H1 (cell line): ENCODE data around the gene CCDC77. TPM values are rescaled to one million over a fixed set of nuclear protein-coding genes. Genes with fewer than 3 reads are reported as not detected.

Experiments used
- CTCF ChIA-PET: fragments of 300-600 bp; sonication (Branson Sonifier 250); formaldehyde crosslinking; loops from one replicate; lab custom pipeline; 2021; ENCODE audit not compliant: partially characterized antibody; lab: Charles Lee
- POLR2A ChIA-PET: fragments of 300-600 bp; sonication (Branson Sonifier 250); formaldehyde crosslinking; loops from one replicate; lab custom pipeline; 2021; ENCODE audit warnings: inconsistent platforms; ENCODE audit not compliant: partially characterized antibody; lab: Charles Lee
- DNase-seq, 2 experiments: peaks; one replicate each; pipeline versions ENCODE4 v3.0.0 to v3.0.0-alpha.2; 2010 to 2022; ENCODE audit warnings: low spot score in 2 of 2, low read depth in 1 of 2, mixed read lengths in 1 of 2
- FAIRE-seq: peaks from 2 replicates; lab custom pipeline; 2011; peaks lifted over from hg19 to GRCh38; lab: Jason Lieb, UNC
- H2AFZ ChIP-seq: 2 replicates; pipeline ENCODE4 v1.8.1; 2012; ENCODE audit warnings: low read length, inconsistent platforms
- H2AK5ac ChIP-seq: 2 replicates; pipeline ENCODE4 v1.6.1; 2013; ENCODE audit warnings: low read depth, low read length
- H2BK120ac ChIP-seq: replicated peaks from 2 replicates; pipeline ENCODE3; 2013; ENCODE audit warnings: low read depth, low read length, inconsistent platforms
- H2BK12ac ChIP-seq: 2 replicates; pipeline ENCODE4 v1.6.1; 2013; ENCODE audit warnings: low read depth, low read length
- H2BK15ac ChIP-seq: 2 replicates; pipeline ENCODE4 v1.6.1; 2013; ENCODE audit warnings: low read length
- H2BK20ac ChIP-seq: 2 replicates; pipeline ENCODE4 v1.6.1; 2013; ENCODE audit warnings: low read length
- H2BK5ac ChIP-seq: 2 replicates; pipeline ENCODE4 v1.6.1; 2013; ENCODE audit warnings: low read depth, low read length
- H3K14ac ChIP-seq: 2 replicates; pipeline ENCODE4 v1.6.1; 2013; ENCODE audit warnings: inconsistent platforms; ENCODE audit not compliant: insufficient read length
- H3K18ac ChIP-seq: 2 replicates; pipeline ENCODE4 v1.6.1; 2013; ENCODE audit warnings: low read length; ENCODE audit errors: extremely low read depth
- H3K23ac ChIP-seq: 2 replicates; pipeline ENCODE4 v1.6.1; 2013; ENCODE audit warnings: inconsistent platforms; ENCODE audit not compliant: insufficient read length
- H3K23me2 ChIP-seq: 2 replicates; pipeline ENCODE4 v1.6.1; 2013; ENCODE audit warnings: low read depth, low read length
- H3K27ac ChIP-seq: 2 replicates; pipeline ENCODE4 v1.6.1; 2011; ENCODE audit warnings: low read depth, low read length, inconsistent platforms
- H3K27me3 ChIP-seq, 4 experiments: replicated peaks in 1 of 4; 1 replicate in 1 of 4; 2 replicates in 3 of 4; pipeline versions ENCODE4 v1.6.1 to v1.8.1; 2011 to 2013; ENCODE audit warnings: low read length in 3 of 4, mild to moderate bottlenecking in 3 of 4, inconsistent platforms in 2 of 4, mixed read lengths in 2 of 4, moderate library complexity in 1 of 4; ENCODE audit not compliant: control insufficient read depth in 3 of 4, insufficient read depth in 3 of 4; ENCODE audit errors: extremely low read depth in 1 of 4
- H3K36me3 ChIP-seq, 4 experiments: 2 replicates each; pipeline versions ENCODE4 v1.6.1 to v1.8.1; 2011 to 2013; ENCODE audit warnings: mild to moderate bottlenecking in 4 of 4, low read length in 3 of 4, moderate library complexity in 2 of 4, control low read depth in 1 of 4, inconsistent platforms in 1 of 4; ENCODE audit not compliant: insufficient read depth in 4 of 4, control insufficient read depth in 2 of 4
- H3K4ac ChIP-seq: replicated peaks from 2 replicates; pipeline ENCODE3; 2013; ENCODE audit warnings: low read length, low read depth, mixed read lengths, inconsistent platforms; ENCODE audit not compliant: insufficient read length
- H3K4me1 ChIP-seq, 4 experiments: replicated peaks in 1 of 4; 1 replicate in 1 of 4; 2 replicates in 3 of 4; pipeline versions ENCODE4 v1.6.1 to v1.8.1; 2011 to 2013; ENCODE audit warnings: low read length in 3 of 4, inconsistent platforms in 2 of 4, mixed read lengths in 1 of 4; ENCODE audit not compliant: insufficient read depth in 4 of 4, control insufficient read depth in 3 of 4
- H3K4me2 ChIP-seq, 2 experiments: 2 replicates each; pipeline versions ENCODE4 v1.6.1 to v1.8.1; 2011 to 2013; ENCODE audit warnings: low read depth in 2 of 2, low read length in 2 of 2, control low read depth in 1 of 2, inconsistent platforms in 1 of 2, mild to moderate bottlenecking in 1 of 2; ENCODE audit not compliant: insufficient read depth in 1 of 2
- H3K4me3 ChIP-seq, 4 experiments: fragments of 200-600, 300-600 bp in 1 of 4; sonication (generic), shearing (Covaris generic), sonication (Bioruptor Twin) in 1 of 4; 2 replicates each; pipeline versions ENCODE4 v1.5.1 to v1.8.1; 2011 to 2016; ENCODE audit warnings: low read length in 4 of 4, low read depth in 3 of 4, control low read depth in 2 of 4, inconsistent platforms in 2 of 4, mild to moderate bottlenecking in 2 of 4, mixed read lengths in 1 of 4, moderate library complexity in 1 of 4; ENCODE audit not compliant: insufficient read depth in 2 of 4; ENCODE audit errors: extremely low read depth in 1 of 4
- H3K56ac ChIP-seq: replicated peaks from 2 replicates; pipeline ENCODE3; 2013; ENCODE audit warnings: low read depth, mild to moderate bottlenecking, mixed read lengths, low read length, inconsistent platforms; ENCODE audit not compliant: insufficient read length
- H3K79me1 ChIP-seq: 2 replicates; pipeline ENCODE4 v1.6.1; 2013; ENCODE audit warnings: low read depth, low read length, control low read depth
- H3K79me2 ChIP-seq, 2 experiments: 2 replicates each; pipeline versions ENCODE4 v1.6.1 to v1.8.1; 2012 to 2013; ENCODE audit warnings: low read length in 2 of 2, mild to moderate bottlenecking in 2 of 2, inconsistent platforms in 1 of 2; ENCODE audit not compliant: insufficient read depth in 2 of 2, control insufficient read depth in 1 of 2
- H3K9ac ChIP-seq, 4 experiments: replicated peaks in 1 of 4; 1 replicate in 1 of 4; 2 replicates in 3 of 4; pipeline versions ENCODE4 v1.6.1 to v1.8.1; 2011 to 2013; ENCODE audit warnings: low read depth in 3 of 4, low read length in 3 of 4, control low read depth in 2 of 4, mild to moderate bottlenecking in 2 of 4, moderate library complexity in 2 of 4, inconsistent platforms in 1 of 4; ENCODE audit errors: extremely low read depth in 1 of 4
- H3K9me3 ChIP-seq, 2 experiments: 2 replicates each; pipeline versions ENCODE4 v1.6.1 to v1.8.1; 2012 to 2013; ENCODE audit warnings: mild to moderate bottlenecking in 2 of 2, moderate library complexity in 2 of 2, control low read depth in 1 of 2, inconsistent platforms in 1 of 2, low read depth in 1 of 2, low read length in 1 of 2, mixed read lengths in 1 of 2; ENCODE audit not compliant: insufficient read depth in 2 of 2
- H4K20me1 ChIP-seq, 2 experiments: replicated peaks in 1 of 2; 2 replicates each; pipeline versions ENCODE3 to v1.8.1; 2011 to 2013; ENCODE audit warnings: inconsistent platforms in 2 of 2, low read length in 2 of 2, mild to moderate bottlenecking in 1 of 2; ENCODE audit not compliant: insufficient read depth in 2 of 2, control insufficient read depth in 1 of 2
- H4K5ac ChIP-seq: 2 replicates; pipeline ENCODE4 v1.6.1; 2013; ENCODE audit warnings: low read length, low read depth, mixed read lengths, inconsistent platforms; ENCODE audit not compliant: insufficient read length
- H4K8ac ChIP-seq: 2 replicates; pipeline ENCODE4 v1.8.0; 2013; ENCODE audit warnings: mild to moderate bottlenecking, moderate library complexity, low read length, inconsistent platforms; ENCODE audit not compliant: insufficient read depth; ENCODE audit errors: extremely low read depth
- H4K91ac ChIP-seq: replicated peaks from 2 replicates; pipeline ENCODE3; 2013; ENCODE audit warnings: low read length, mixed read lengths, inconsistent platforms; ENCODE audit not compliant: insufficient read length
- CBX5 ChIP-seq: fragments of 300-800, 300-1000 bp; sonication (generic); IDR thresholded peaks from 2 replicates; pipeline ENCODE4 v1.7.1; 2016; ENCODE audit warnings: antibody characterized with exemption, low read length, low read depth
- CEBPB ChIP-seq: IDR thresholded peaks from 2 replicates; pipeline ENCODE4 v1.6.1; 2012; ENCODE audit warnings: low read depth, low read length
- CTCF ChIP-seq, 3 experiments: IDR thresholded peaks; 1 replicate in 2 of 3; 2 replicates in 1 of 3; pipeline versions ENCODE4 v1.5.1 to v1.6.1; 2011; ENCODE audit warnings: low read length in 3 of 3, mild to moderate bottlenecking in 3 of 3, inconsistent platforms in 2 of 3, low read depth in 1 of 3, moderate library complexity in 1 of 3; ENCODE audit not compliant: insufficient read depth in 1 of 3; ENCODE audit errors: control extremely low read depth in 1 of 3
- FOSL1 ChIP-seq: IDR thresholded peaks from 2 replicates; pipeline ENCODE4 v1.6.1; 2011; ENCODE audit warnings: mild to moderate bottlenecking, low read depth, low read length, moderate library complexity; ENCODE audit not compliant: insufficient read depth
- HDAC2 ChIP-seq, 2 experiments: fragments of 300-600 bp in 1 of 2; sonication (generic) in 1 of 2; IDR thresholded peaks; 2 replicates each; pipeline ENCODE4 v1.6.1; 2011 to 2012; ENCODE audit warnings: low read depth in 2 of 2, low read length in 2 of 2, mild to moderate bottlenecking in 2 of 2, moderate library complexity in 2 of 2, borderline replicate concordance in 1 of 2, inconsistent platforms in 1 of 2
- MAX ChIP-seq: IDR thresholded peaks from 2 replicates; pipeline ENCODE4 v1.6.1; 2012; ENCODE audit warnings: inconsistent platforms
- NANOG ChIP-seq: IDR thresholded peaks from 2 replicates; pipeline ENCODE4 v1.6.1; 2011; ENCODE audit warnings: low read length, low read depth, mild to moderate bottlenecking, inconsistent platforms; ENCODE audit not compliant: insufficient read depth, poor library complexity, severe bottlenecking
- PHF8 ChIP-seq: fragments of 200-600 bp; sonication (generic); conservative IDR thresholded peaks from 2 replicates; pipeline ENCODE4 v1.7.1; 2012; ENCODE audit warnings: low read depth, mild to moderate bottlenecking, inconsistent platforms, low read length, moderate library complexity
- SIRT6 ChIP-seq: IDR thresholded peaks from one replicate; pipeline ENCODE4 v1.7.1; 2012; ENCODE audit warnings: low read length, inconsistent platforms
- SIX5 ChIP-seq: IDR thresholded peaks from 2 replicates; pipeline ENCODE4 v1.6.1; 2011; ENCODE audit warnings: mild to moderate bottlenecking, low read depth, low read length
- SP2 ChIP-seq: IDR thresholded peaks from 2 replicates; pipeline ENCODE4 v1.6.1; 2012; ENCODE audit warnings: mild to moderate bottlenecking, low read length, inconsistent platforms
- WGBS, 2 experiments: shearing (Covaris generic) in 1 of 2; methylation state at CpG; one replicate each; pipeline versions ENCODE4 v1.1.6 to v1.1.7; 2013 to 2015; ENCODE audit warnings: low lambda C conversion rate in 2 of 2, mixed read lengths in 2 of 2, inconsistent platforms in 1 of 2, low coverage in 1 of 2, missing lambda C conversion rate in 1 of 2; ENCODE audit not compliant: insufficient replicate concordance in 2 of 2, insufficient coverage in 1 of 2, insufficient read length in 1 of 2; ENCODE audit errors: extremely low coverage in 1 of 2, missing lambda C conversion rate in 1 of 2; 5-methylcytosine and 5-hydroxymethylcytosine counted together
- polyA plus RNA-seq, 7 experiments: library from polyadenylated mRNA; depleted of rRNA in 3 of 7; stranded (reverse) in 5 of 7; unstranded in 2 of 7; fragments of >200 nt in 5 of 7; fragments of 200-250 nt in 2 of 7; gene quantifications; 1 replicate in 5 of 7; 2 replicates in 1 of 7; 4 replicates in 1 of 7; pipeline versions ENCODE4 v1.2.1 to v1.2.3, GENCODE V29; 2011 to 2013; ENCODE audit warnings: missing spikeins in 2 of 7, mixed read lengths in 2 of 7
- total RNA-seq: library from RNA; stranded (reverse); fragmentation: NEBNext Ultra II Directional; extraction: Animal tissue kit (Norgen Biotek cat#: 25700); gene quantifications from 2 replicates; pipeline ENCODE4 v1.2.1, GENCODE V29; 2021

Gene CCDC77
- total and polyA plus RNA-seq, 2 of the 8 experiments (the other 6 are each of a cell fraction or from before 2014, with no cell fraction given) = 10.3 to 30.4 TPM

- Histone ChIP-seq H3K9me3 (no peaks in the 10 kb centered on the region), H3K79me2 (no peaks in the 10 kb centered on the region), H3K23me2 (no peaks in the 10 kb centered on the region; the same call in 1 of the 2 replicates), H3K4me1 (no peaks in the 10 kb centered on the region), H3K4me2 (no peak overlapping the region), H3K56ac (no peak overlapping the region), H3K4ac (no peak overlapping the region), H4K8ac (no peak overlapping the region), H4K91ac (no peak overlapping the region), H3K18ac (no peak overlapping the region), H4K5ac (no peak overlapping the region), H2AK5ac (no peak overlapping the region), H2BK20ac (no peak overlapping the region), H3K9ac (no peak overlapping the region), H3K27ac (no peak overlapping the region), H3K27me3 (no peaks in the 10 kb centered on the region), H3K14ac (no peak overlapping the region), H2BK5ac (no peak overlapping the region), H3K4me3 (no peak overlapping the region), H3K79me1 (no peaks in the 10 kb centered on the region), H2AFZ (no peak overlapping the region), H3K23ac (no peak overlapping the region), H2BK12ac (no peak overlapping the region), H2BK120ac (no peak overlapping the region), H2BK15ac (no peak overlapping the region), H4K20me1 (peaks cover 2 to 3% of the 10 kb centered on the region in 2 experiments), H3K36me3 (peaks cover 14 to 56% (median 44%) of the 10 kb centered on the region in 4 experiments)
- no peak for FAIRE-seq
- ChIA-PET POLR2A (interaction anchor here (1.0 to 1.1 kb wide), 2 partner anchors 15 to 17 kb away, joined by 3 to 4 read pairs; no protein-coding TSS in a partner anchor), CTCF (interaction anchor here (1.4 to 3.3 kb wide), 3 partner anchors 11 to 24 kb away, joined by 4 to 15 read pairs (median 5); partner anchors contain the start of gene CCDC77)
- WGBS, 2 experiments = 87% methylated on average over 6 of the region's 6 CpGs; no CpG with 5 or more reads in 1 of the 2 experiments
- no peak for DNase-seq
- TF ChIP-seq CTCF (IDR thresholded peaks at IDR 0.05; ENCODE audit: control extremely low read depth in 1 of 3, insufficient read depth in 1 of 3, low read depth in 1 of 3, low read length in 3 of 3) = no peak
- no peak for TF ChIP-seq HDAC2 (IDR thresholded peaks at IDR 0.05; ENCODE audit: borderline replicate concordance in 1 of 2, low read depth in 2 of 2, low read length in 2 of 2)
- no peak for TF ChIP-seq CBX5
- TF ChIP-seq NANOG = no peak
- TF ChIP-seq SIRT6 = no peak
- no peak for TF ChIP-seq SP2
- TF ChIP-seq MAX = no peak
- no peak for TF ChIP-seq FOSL1
- no peak for TF ChIP-seq SIX5
- TF ChIP-seq CEBPB = no peak
- no peak for TF ChIP-seq PHF8
These were observed 17.0 kb downstream of the CCDC77 start for GRCh38 chr12:418432-418831.
